AG10803 (cell line): ENCODE data around the gene CELF1.
"Not testable (repeated sequence)": the region's sequence is repeated elsewhere in the genome, so short reads cannot be mapped to it uniquely, and the experiment has no call there.

ENCODE experiments used
- DNase-seq: peaks from one replicate; pipeline ENCODE4 v3.0.0; 2010; ENCODE audit warnings: low read depth
- H3K4me3 ChIP-seq: 2 replicates; pipeline ENCODE4 v1.5.1; 2011; ENCODE audit warnings: mild to moderate bottlenecking, low read length, control low read depth
- CTCF ChIP-seq: conservative IDR thresholded peaks from 2 replicates; pipeline ENCODE4 v1.5.1; 2011; ENCODE audit warnings: mild to moderate bottlenecking, low read length, control low read depth, inconsistent platforms

Gene CELF1

GRCh38 chr11:47467357-47467756, 85.6 kb downstream of the CELF1 start:
- TF ChIP-seq CTCF, result no peak
- DNase-seq, result no peak
- no peak overlapping the region for H3K4me3 ChIP-seq

GRCh38 chr11:47466701-47467250, 86.2 kb downstream of the CELF1 start:
- no peak for TF ChIP-seq CTCF
- peak; percentile 18 for DNase-seq
- H3K4me3 ChIP-seq, result no peak overlapping the region

- peak; percentile 44 for DNase-seq
- TF ChIP-seq CTCF, result no peak
- no peak overlapping the region for H3K4me3 ChIP-seq
Measured at GRCh38 chr11:47466201-47466600, 86.7 kb downstream of the CELF1 start.

GRCh38 chr11:47464483-47464882, 88.4 kb downstream of the CELF1 start:
- peak; percentile 20 for DNase-seq
- TF ChIP-seq CTCF, result no peak
- H3K4me3 ChIP-seq, result no peak overlapping the region

GRCh38 chr11:47461876-47462275, 91.1 kb downstream of the CELF1 start:
- no peak for TF ChIP-seq CTCF
- no peak for DNase-seq
- H3K4me3 ChIP-seq, result no peak overlapping the region

GRCh38 chr11:47460571-47461235, 92.2 kb downstream of the CELF1 start:
- no peak overlapping the region for H3K4me3 ChIP-seq
- DNase-seq, result peak; percentile 25
- no peak for TF ChIP-seq CTCF

GRCh38 chr11:47454258-47454671, 98.7 kb downstream of the CELF1 start:
- H3K4me3 ChIP-seq, result not testable (repeated sequence)
- TF ChIP-seq CTCF, result peak; percentile 95
- peak; percentile 87 for DNase-seq
